A673 (cell line): Measurements from ENCODE around the gene CES5A.

Experiments
- CTCF ChIP-seq: fragments of 300-800, 200-600 bp; sonication (generic); conservative IDR thresholded peaks from 2 replicates; pipeline ENCODE4 v1.5.1; 2017; ENCODE audit warnings: low read depth, mild to moderate bottlenecking, antibody characterized with exemption, low read length, moderate library complexity, mixed read lengths
- EZH2 ChIP-seq: fragments of 200-600 bp; sonication (generic); IDR thresholded peaks from 2 replicates; pipeline ENCODE4 v1.6.1; 2017; ENCODE audit warnings: borderline replicate concordance, low read depth, mild to moderate bottlenecking, mixed read lengths, antibody characterized with exemption, low read length; ENCODE audit not compliant: poor library complexity, severe bottlenecking

GRCh38 chr16:55917373-55918160, 42.4 kb upstream of the CES5A start:
- TF ChIP-seq CTCF, result no peak
- TF ChIP-seq EZH2, result no peak
